Activated T-helper 17 cell treated with anti-CD3 and anti-CD28 coated beads, Interleukin-2, amount 50 U/mL, for 72 hours (primary cell): ENCODE measurements around the gene DNAJC5G. TPM values are rescaled to one million over a fixed set of nuclear protein-coding genes. Genes with fewer than 3 reads are reported as not detected.

Experiments
- ATAC-seq: fragments of 150-1000 bp; cut with Tn5 transposase; replicated peaks from 2 replicates; pipeline ENCODE4 v1.10.0; 2021; ENCODE audit warnings: mild to moderate bottlenecking, moderate library complexity
- H3K27ac Mint-ChIP-seq: one replicate; pipeline ENCODE4 v1.8.0; 2022; ENCODE audit warnings: mixed read lengths
- H3K27me3 Mint-ChIP-seq: one replicate; pipeline ENCODE4 v1.8.0; 2022; ENCODE audit warnings: mixed read lengths
- H3K36me3 Mint-ChIP-seq: one replicate; pipeline ENCODE4 v1.8.0; 2022; ENCODE audit warnings: low read depth, mild to moderate bottlenecking, mixed read lengths
- H3K4me1 Mint-ChIP-seq: one replicate; pipeline ENCODE4 v1.8.0; 2022; ENCODE audit warnings: mixed read lengths
- H3K4me3 Mint-ChIP-seq: one replicate; pipeline ENCODE4 v1.8.0; 2022; ENCODE audit warnings: mild to moderate bottlenecking, mixed read lengths
- H3K9me3 Mint-ChIP-seq: one replicate; pipeline ENCODE4 v1.8.0; 2022; ENCODE audit warnings: mixed read lengths
- total RNA-seq, 2 donors: library from RNA; stranded (reverse); gene quantifications; one replicate each; pipeline ENCODE4 v1.2.3, GENCODE V29; 2022

The DNAJC5G gene
- total RNA-seq, 2 donors from 2014 or later = not detected

GRCh38 chr2:27322301-27322765 lies 47.1 kb downstream of the DNAJC5G start:
- ATAC-seq = peak; percentile 17
- Mint-ChIP-seq H3K9me3 (no peaks in the 10 kb centered on the region), H3K27me3 (no peaks in the 10 kb centered on the region), H3K36me3 (peaks cover 37% of the 10 kb centered on the region), H3K27ac (peak overlapping the region; percentile 98), H3K4me1 (peaks cover 19% of the 10 kb centered on the region), H3K4me3 (peak overlapping the region; percentile 97)

- peak; percentile 99 for ATAC-seq
- H3K9me3 Mint-ChIP-seq = no peaks in the 10 kb centered on the region
- H3K36me3 Mint-ChIP-seq = peaks cover 38% of the 10 kb centered on the region
- peak within 1 kb of the TSS; percentile 97 for H3K4me3 Mint-ChIP-seq
- peak within 1 kb of the TSS; percentile 98 for H3K27ac Mint-ChIP-seq
- H3K27me3 Mint-ChIP-seq = no peaks in the 10 kb centered on the region
- peaks cover 19% of the 10 kb centered on the region for H3K4me1 Mint-ChIP-seq
Measured at GRCh38 chr2:27322766-27323595, 47.7 kb downstream of the DNAJC5G start, which contains the start of gene MPV17. TSS of gene MPV17 (minus strand) at chr2:27323097. CDS start at chr2:27322517, 580 bp downstream.

- Mint-ChIP-seq H3K36me3 (peaks cover 44% of the 10 kb centered on the region), H3K9me3 (no peaks in the 10 kb centered on the region), H3K27ac (peak overlapping the region; percentile 98), H3K4me1 (peaks cover 19% of the 10 kb centered on the region), H3K27me3 (no peaks in the 10 kb centered on the region), H3K4me3 (peak overlapping the region; percentile 97)
- ATAC-seq = peak; percentile 2
Measured at GRCh38 chr2:27323596-27324285, 48.5 kb downstream of the DNAJC5G start.

- no peak for ATAC-seq
- Mint-ChIP-seq H3K4me1 (peaks cover 19% of the 10 kb centered on the region), H3K36me3 (peaks cover 49% of the 10 kb centered on the region), H3K27me3 (no peaks in the 10 kb centered on the region), H3K4me3 (peak overlapping the region; percentile 97), H3K27ac (peak overlapping the region; percentile 98), H3K9me3 (no peaks in the 10 kb centered on the region)
Measured at GRCh38 chr2:27324720-27325119, 49.5 kb downstream of the DNAJC5G start.

Other genes starting within 250 kb of the DNAJC5G start
- gene TMEM214, start 242.5 kb upstream of the DNAJC5G start, total RNA-seq = 10 to 100 TPM; 73.3 to 81.5 TPM
- 10 to 100 TPM; 13.1 to 14.3 TPM for gene AGBL5, start 223.8 kb upstream of the DNAJC5G start, total RNA-seq
- 100 to 1,000 TPM; 286 to 313 TPM for gene OST4, start 203.8 kb upstream of the DNAJC5G start, total RNA-seq
- under 1 TPM; 0.42 to 0.93 TPM for gene EMILIN1, start 196.8 kb upstream of the DNAJC5G start, total RNA-seq
- gene KHK, start 188.7 kb upstream of the DNAJC5G start, total RNA-seq = 10 to 100 TPM in 1 of 2 donors, 1 to 10 TPM in 1; 5.9 to 10.5 TPM
- 1 to 10 TPM; 3.7 to 4.6 TPM for gene CGREF1, start 156.3 kb upstream of the DNAJC5G start, total RNA-seq
- gene ABHD1, start 151.6 kb upstream of the DNAJC5G start, total RNA-seq = under 1 TPM; 0.17 to 0.40 TPM
- 10 to 100 TPM; 38.0 to 67.1 TPM for gene PREB, start 140.8 kb upstream of the DNAJC5G start, total RNA-seq
- gene PRR30, start 136.0 kb upstream of the DNAJC5G start, total RNA-seq = not detected
- not detected for gene TCF23, start 126.4 kb upstream of the DNAJC5G start, total RNA-seq
- 10 to 100 TPM; 45.9 to 59.2 TPM for gene ATRAID, start 63.4 kb upstream of the DNAJC5G start, total RNA-seq
- 10 to 100 TPM; 33.8 to 72.0 TPM for gene SLC5A6, start 63.2 kb upstream of the DNAJC5G start, total RNA-seq
- 100 to 1,000 TPM in 1 of 2 donors, 10 to 100 TPM in 1; 54.0 to 106 TPM for gene CAD, start 58.1 kb upstream of the DNAJC5G start, total RNA-seq
- under 1 TPM in 1 of 2 donors, not detected in 1; 0.50 TPM for gene SLC30A3, start 12.4 kb upstream of the DNAJC5G start, total RNA-seq
- gene TRIM54, start 7.0 kb downstream of the DNAJC5G start, total RNA-seq = under 1 TPM in 1 of 2 donors, not detected in 1; 0.13 TPM
- 1 to 10 TPM; 1.7 to 2.4 TPM for gene UCN, start 33.0 kb downstream of the DNAJC5G start, total RNA-seq
- 10 to 100 TPM; 77.2 to 89.2 TPM for gene MPV17, start 47.7 kb downstream of the DNAJC5G start, total RNA-seq
- 10 to 100 TPM; 67.2 to 85.8 TPM for gene GTF3C2, start 81.3 kb downstream of the DNAJC5G start, total RNA-seq
- gene EIF2B4, start 94.9 kb downstream of the DNAJC5G start, total RNA-seq = 10 to 100 TPM; 34.7 to 42.9 TPM
- 10 to 100 TPM; 59.0 to 90.4 TPM for gene SNX17, start 95.2 kb downstream of the DNAJC5G start, total RNA-seq
- 10 to 100 TPM; 10.8 to 16.2 TPM for gene ZNF513, start 105.3 kb downstream of the DNAJC5G start, total RNA-seq
- gene PPM1G, start 134.2 kb downstream of the DNAJC5G start, total RNA-seq = 100 to 1,000 TPM in 1 of 2 donors, 10 to 100 TPM in 1; 67.0 to 158 TPM
- gene NRBP1, start 153.2 kb downstream of the DNAJC5G start, total RNA-seq = 10 to 100 TPM; 65.2 to 76.1 TPM
- 1 to 10 TPM; 2.6 to 5.0 TPM for gene KRTCAP3, start 166.9 kb downstream of the DNAJC5G start, total RNA-seq
- gene IFT172, start 214.3 kb downstream of the DNAJC5G start, total RNA-seq = 10 to 100 TPM; 10.5 to 18.6 TPM
- under 1 TPM in 1 of 2 donors, not detected in 1; 0.21 TPM for gene FNDC4, start 219.8 kb downstream of the DNAJC5G start, total RNA-seq
- not detected for gene GCKR, start 221.4 kb downstream of the DNAJC5G start, total RNA-seq